ENCODE results near the gene ELFN1.

ELFN1 gene

GRCh38 chr7:1706381-1706720 is 36.3 kb downstream of the ELFN1 start:
- no peaks in the 10 kb centered on the region for H3K9me3 ChIP-seq
- TF ChIP-seq CTCF (IDR thresholded peaks at IDR 0.05): no peak
- no peak overlapping the region for H3K27ac ChIP-seq
- no peaks in the 10 kb centered on the region for H3K36me3 ChIP-seq
- H3K4me3 ChIP-seq (ENCODE audit: low read depth in 1 of 2, low read length in 1 of 2): no peak overlapping the region
- H3K4me1 ChIP-seq (ENCODE audit: control insufficient read depth in 1 of 2, insufficient read depth in 1 of 2, low read depth in 1 of 2, low read length in 1 of 2): no peaks in the 10 kb centered on the region
- peaks cover 12% of the 10 kb centered on the region for H3K27me3 ChIP-seq

- Histone ChIP-seq H3K4me1 (ENCODE audit: control insufficient read depth in 1 of 2, insufficient read depth in 1 of 2, low read depth in 1 of 2, low read length in 1 of 2) (no peaks in the 10 kb centered on the region), H3K27ac (no peak overlapping the region), H3K4me3 (ENCODE audit: low read depth in 1 of 2, low read length in 1 of 2) (no peak overlapping the region), H3K27me3 (peaks cover 12% of the 10 kb centered on the region), H3K36me3 (no peaks in the 10 kb centered on the region), H3K9me3 (no peaks in the 10 kb centered on the region)
- no peak for TF ChIP-seq CTCF (IDR thresholded peaks at IDR 0.05)
Measured at GRCh38 chr7:1706721-1707613, 36.9 kb downstream of the ELFN1 start.

- H3K4me3 ChIP-seq (ENCODE audit: low read depth in 1 of 2, low read length in 1 of 2): no peak overlapping the region
- TF ChIP-seq CTCF (IDR thresholded peaks at IDR 0.05): no peak
Measured at GRCh38 chr7:1707756-1708595, 37.9 kb downstream of the ELFN1 start.

GRCh38 chr7:1708596-1709251 is 38.6 kb downstream of the ELFN1 start:
- no peak for TF ChIP-seq CTCF (IDR thresholded peaks at IDR 0.05)
- Histone ChIP-seq H3K27me3 (peaks cover 12% of the 10 kb centered on the region), H3K27ac (no peak overlapping the region), H3K36me3 (no peaks in the 10 kb centered on the region), H3K9me3 (no peaks in the 10 kb centered on the region), H3K4me3 (ENCODE audit: low read depth in 1 of 2, low read length in 1 of 2) (no peak overlapping the region), H3K4me1 (ENCODE audit: control insufficient read depth in 1 of 2, insufficient read depth in 1 of 2, low read depth in 1 of 2, low read length in 1 of 2) (no peaks in the 10 kb centered on the region)

More at GRCh38 chr7:1707756-1708595, 37.9 kb downstream of the ELFN1 start:
- no peaks in the 10 kb centered on the region for H3K9me3 ChIP-seq
- H3K4me1 ChIP-seq (ENCODE audit: control insufficient read depth in 1 of 2, insufficient read depth in 1 of 2, low read depth in 1 of 2, low read length in 1 of 2): no peaks in the 10 kb centered on the region
- H3K27ac ChIP-seq: no peak overlapping the region
- no peaks in the 10 kb centered on the region for H3K36me3 ChIP-seq
- H3K27me3 ChIP-seq: peaks cover 12% of the 10 kb centered on the region

GRCh38 chr7:1709281-1709680 is 39.2 kb downstream of the ELFN1 start:
- Histone ChIP-seq H3K4me3 (ENCODE audit: low read depth in 1 of 2, low read length in 1 of 2) (no peak overlapping the region), H3K36me3 (no peaks in the 10 kb centered on the region), H3K27me3 (peaks cover 11% of the 10 kb centered on the region), H3K9me3 (no peaks in the 10 kb centered on the region), H3K4me1 (ENCODE audit: control insufficient read depth in 1 of 2, insufficient read depth in 1 of 2, low read depth in 1 of 2, low read length in 1 of 2) (no peaks in the 10 kb centered on the region), H3K27ac (no peak overlapping the region)
- TF ChIP-seq CTCF (IDR thresholded peaks at IDR 0.05): no peak

Measured in neutrophil (primary cell).